Prostate gland (tissue), 2 donors: ENCODE results near the gene RAD51. TPM values are rescaled to one million over a fixed set of nuclear protein-coding genes. Genes with fewer than 3 reads are reported as not detected.

Experiments used
- DNase-seq: peaks from one replicate; pipeline ENCODE4 v3.0.0-alpha.2; 2019; ENCODE audit warnings: low spot score
- H3K27ac ChIP-seq, 2 donors: fragments of 200-600 bp; sonication (generic); 2 replicates each; pipeline ENCODE4 v1.5.1; 2017 to 2019
- H3K27me3 ChIP-seq: fragments of 200-600 bp; sonication (generic); replicated peaks from 2 replicates; pipeline ENCODE4 v1.5.1; 2019; ENCODE audit not compliant: insufficient read depth
- H3K36me3 ChIP-seq, 2 donors: fragments of 200-600 bp; sonication (generic); 1 replicate in 1 of 2; 2 replicates in 1 of 2; pipeline versions ENCODE4 v1.5.1 to v1.8.1; 2017 to 2019
- H3K4me1 ChIP-seq: fragments of 200-600 bp; sonication (generic); replicated peaks from 2 replicates; pipeline ENCODE4 v1.5.1; 2019
- H3K4me3 ChIP-seq, 2 donors: fragments of 200-600 bp; sonication (generic); 2 replicates each; pipeline ENCODE4 v1.5.1; 2017 to 2019
- H3K9me3 ChIP-seq: fragments of 200-600 bp; sonication (generic); 2 replicates; pipeline ENCODE4 v1.5.1; 2017
- POLR2A ChIP-seq: fragments of 450-650 bp; IDR thresholded peaks from one replicate; pipeline ENCODE4 v1.6.1; 2016; ENCODE audit warnings: antibody characterized with exemption, mild to moderate bottlenecking
- POLR2AphosphoS5 ChIP-seq: sonication (generic); formaldehyde crosslinking; IDR thresholded peaks from one replicate; pipeline ENCODE4 v1.6.1; 2017; ENCODE audit warnings: antibody characterized with exemption
- WGBS: methylation state at CpG from one replicate; pipeline ENCODE4 v1.1.5; 2018; 5-methylcytosine and 5-hydroxymethylcytosine counted together
- intact Hi-C: fragments of 100-400 bp; cut with DNase I; formaldehyde crosslinking; loops from one replicate; pipeline ENCODE4 v1.14.2; 2022
- total RNA-seq, 2 donors: library from RNA; depleted of rRNA; stranded (reverse); fragments of >200 nt; gene quantifications; one replicate each; pipeline ENCODE4 v1.1.0, GENCODE V29; 2016
- TF ChIP-seq, protein P1 (sequence below), 4 experiments: fragments of 200-600 bp in 2 of 4; fragments of 450-650 bp in 2 of 4; sonication (generic) in 2 of 4; IDR thresholded peaks; 1 replicate in 3 of 4; 2 replicates in 1 of 4; pipeline ENCODE4 v1.5.1; 2016 to 2019; ENCODE audit warnings: antibody characterized with exemption in 4 of 4, mild to moderate bottlenecking in 2 of 4, moderate library complexity in 2 of 4

The RAD51 gene
- total RNA-seq, 2 donors from 2014 or later = 0.82 to 5.1 TPM

- Histone ChIP-seq H3K9me3 (no peaks in the 10 kb centered on the region), H3K27ac (peak overlapping the region; percentile 81 to 83), H3K36me3 (no peaks in the 10 kb centered on the region), H3K4me1 (peaks cover 17% of the 10 kb centered on the region), H3K27me3 (no peaks in the 10 kb centered on the region), H3K4me3 (peak overlapping the region; percentile 35 to 45)
- intact Hi-C loops = loop anchor here (5.0 kb wide), 1 partner anchor 38 kb away; no protein-coding TSS in a partner anchor
- TF ChIP-seq, protein P1, sequence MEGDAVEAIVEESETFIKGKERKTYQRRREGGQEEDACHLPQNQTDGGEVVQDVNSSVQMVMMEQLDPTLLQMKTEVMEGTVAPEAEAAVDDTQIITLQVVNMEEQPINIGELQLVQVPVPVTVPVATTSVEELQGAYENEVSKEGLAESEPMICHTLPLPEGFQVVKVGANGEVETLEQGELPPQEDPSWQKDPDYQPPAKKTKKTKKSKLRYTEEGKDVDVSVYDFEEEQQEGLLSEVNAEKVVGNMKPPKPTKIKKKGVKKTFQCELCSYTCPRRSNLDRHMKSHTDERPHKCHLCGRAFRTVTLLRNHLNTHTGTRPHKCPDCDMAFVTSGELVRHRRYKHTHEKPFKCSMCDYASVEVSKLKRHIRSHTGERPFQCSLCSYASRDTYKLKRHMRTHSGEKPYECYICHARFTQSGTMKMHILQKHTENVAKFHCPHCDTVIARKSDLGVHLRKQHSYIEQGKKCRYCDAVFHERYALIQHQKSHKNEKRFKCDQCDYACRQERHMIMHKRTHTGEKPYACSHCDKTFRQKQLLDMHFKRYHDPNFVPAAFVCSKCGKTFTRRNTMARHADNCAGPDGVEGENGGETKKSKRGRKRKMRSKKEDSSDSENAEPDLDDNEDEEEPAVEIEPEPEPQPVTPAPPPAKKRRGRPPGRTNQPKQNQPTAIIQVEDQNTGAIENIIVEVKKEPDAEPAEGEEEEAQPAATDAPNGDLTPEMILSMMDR (IDR thresholded peaks at IDR 0.05) = no peak
- no peak for TF ChIP-seq POLR2A
- TF ChIP-seq POLR2AphosphoS5 = no peak
- no peak for DNase-seq
- 19% methylated on average over 8 of the region's 8 CpGs for WGBS
Measured at GRCh38 chr15:40764629-40765103, 69.7 kb downstream of the RAD51 start.

DNA sequence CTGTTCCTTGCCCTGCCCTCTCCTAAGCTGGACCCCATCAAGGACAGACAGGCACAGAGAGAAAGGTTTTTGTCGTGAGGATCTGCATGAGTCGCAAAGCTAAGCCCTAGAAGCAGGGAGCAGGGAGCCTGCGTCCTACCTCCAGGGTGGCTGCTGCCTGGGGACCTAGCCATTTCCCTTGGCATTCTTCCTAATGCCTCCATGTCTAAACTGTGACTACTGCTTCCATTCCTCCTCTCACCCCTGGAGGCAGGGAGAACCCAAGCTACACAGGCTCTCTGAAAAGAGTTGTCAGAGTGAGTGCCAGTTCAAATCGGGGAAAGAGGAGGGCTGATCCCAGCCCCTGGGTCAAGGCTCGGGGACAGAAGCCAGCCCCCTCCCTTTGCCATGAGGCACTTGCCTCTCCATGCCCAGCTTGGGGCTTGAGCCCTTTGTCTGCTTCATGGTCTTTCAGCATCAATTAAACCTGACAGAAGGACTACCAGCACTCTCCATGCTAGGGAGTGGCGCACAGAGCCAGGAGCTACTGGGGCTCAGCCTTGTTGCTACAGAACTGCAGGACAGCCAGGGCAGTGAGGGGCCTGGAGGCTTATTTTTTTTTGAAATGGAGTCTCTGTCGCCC, 71.3 kb downstream of the RAD51 start:
- H3K27ac ChIP-seq = no peak overlapping the region
- 62% methylated on average over 7 of the region's 7 CpGs for WGBS

DNA sequence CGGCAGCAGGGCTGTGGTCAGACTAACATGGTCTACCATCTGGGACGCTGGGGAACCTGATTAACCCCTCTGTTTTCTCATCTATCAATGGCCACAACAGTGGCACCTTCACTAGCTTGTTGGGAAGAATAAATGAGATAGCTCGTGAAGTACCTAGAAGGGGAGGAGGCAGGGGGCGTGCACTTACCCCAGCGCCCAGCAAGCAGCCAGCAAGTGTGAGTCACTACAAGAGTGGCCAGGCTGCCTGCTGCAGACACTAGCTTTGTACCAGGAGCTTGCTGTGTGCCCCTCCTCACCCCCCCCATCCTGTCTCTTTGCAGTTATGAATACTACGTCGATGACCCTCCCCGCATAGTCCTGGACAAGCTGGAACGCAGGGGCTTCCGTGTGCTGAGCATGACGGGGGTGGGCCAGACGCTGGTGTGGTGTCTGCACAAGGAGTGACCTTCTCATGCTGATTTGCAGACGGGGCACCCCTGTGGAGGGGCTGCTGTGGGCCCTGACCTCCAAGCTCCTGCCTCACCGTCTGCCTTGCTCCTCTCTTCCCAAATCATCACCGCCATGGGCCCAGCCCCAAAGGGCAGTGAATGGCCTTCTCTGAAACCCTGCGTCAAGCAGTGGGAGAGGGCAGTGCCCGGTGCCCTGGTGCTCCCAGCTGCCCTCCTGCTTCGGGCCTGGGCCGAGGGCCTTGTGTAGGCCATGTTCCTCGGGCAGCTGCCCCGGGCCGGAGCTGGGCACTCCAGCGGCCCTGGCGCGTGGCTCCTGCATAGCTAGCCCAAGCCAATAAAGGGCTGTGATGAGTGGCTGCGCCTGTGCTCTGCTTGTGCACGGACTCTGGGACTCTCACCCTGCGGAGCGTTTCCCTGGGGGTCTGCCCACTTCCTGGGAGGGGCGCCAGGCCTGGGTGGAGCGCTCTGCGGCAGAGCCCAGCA, 72.2 kb downstream of the RAD51 start:
- H3K9me3 ChIP-seq = no peaks in the 10 kb centered on the region
- peaks cover 29% of the 10 kb centered on the region for H3K4me1 ChIP-seq
- H3K27me3 ChIP-seq = no peaks in the 10 kb centered on the region
- intact Hi-C loops = loop anchor here (5.0 kb wide), 1 partner anchor 35 kb away; no protein-coding TSS in a partner anchor
- H3K4me3 ChIP-seq = no peak overlapping the region
- TF ChIP-seq, protein P1 (IDR thresholded peaks at IDR 0.05) = no peak
- TF ChIP-seq POLR2AphosphoS5 = no peak
- no peak for TF ChIP-seq POLR2A
- H3K36me3 ChIP-seq = no peaks in the 10 kb centered on the region
- WGBS = 92% methylated on average over 32 of the region's 32 CpGs
- H3K27ac ChIP-seq = no peak overlapping the region
- DNase-seq = no peak

More for the DNA sequence above, 71.3 kb downstream of the RAD51 start:
- Histone ChIP-seq H3K9me3 (no peaks in the 10 kb centered on the region), H3K27me3 (no peaks in the 10 kb centered on the region), H3K36me3 (no peaks in the 10 kb centered on the region), H3K4me3 (no peak overlapping the region), H3K4me1 (peaks cover 29% of the 10 kb centered on the region)
- DNase-seq = no peak
- no peak for TF ChIP-seq POLR2A
- TF ChIP-seq, protein P1 (IDR thresholded peaks at IDR 0.05) = no peak
- TF ChIP-seq POLR2AphosphoS5 = no peak
- intact Hi-C loops = loop anchor here (5.0 kb wide), 1 partner anchor 36 kb away; no protein-coding TSS in a partner anchor

DNA sequence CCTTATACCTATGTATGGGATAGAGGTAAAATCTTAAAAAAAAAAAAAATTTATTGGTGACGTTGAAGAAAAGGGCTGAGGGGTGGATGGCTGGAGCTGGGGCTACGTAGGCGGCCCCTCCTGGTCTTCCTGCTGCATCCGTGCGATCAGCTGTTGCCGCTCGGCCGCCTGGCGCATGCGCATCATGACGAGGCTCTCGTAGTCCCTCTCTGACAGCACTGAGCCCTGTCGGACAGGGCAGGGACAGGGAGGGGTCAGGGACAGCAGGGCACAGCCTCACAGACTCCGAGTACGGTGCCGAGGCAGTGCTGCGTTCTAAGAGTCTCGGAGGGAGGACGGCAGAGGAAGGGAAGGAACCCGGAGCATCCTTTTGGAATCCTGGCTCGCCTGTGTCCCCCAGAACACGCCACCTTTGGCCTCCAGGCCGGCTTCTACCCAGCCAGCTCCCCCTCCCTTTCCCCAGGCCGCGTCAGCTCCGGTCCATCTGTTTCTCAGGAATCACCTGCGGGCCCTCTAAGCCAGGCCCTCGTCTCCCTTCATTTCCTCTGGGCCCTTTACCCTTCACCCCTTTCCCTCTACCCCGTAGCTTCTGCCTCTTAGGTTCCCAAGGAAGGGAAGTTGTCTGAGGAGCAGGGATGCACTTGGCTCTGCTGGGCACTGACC, 73.0 kb downstream of the RAD51 start:
- 90% methylated on average over 29 of the region's 29 CpGs for WGBS
- Histone ChIP-seq H3K27me3 (no peaks in the 10 kb centered on the region), H3K9me3 (no peaks in the 10 kb centered on the region), H3K4me1 (peaks cover 29% of the 10 kb centered on the region), H3K36me3 (no peaks in the 10 kb centered on the region), H3K4me3 (no peak overlapping the region), H3K27ac (peak overlapping the region in 1 of 2 donors; percentile 76)
- intact Hi-C loops = loop anchor here (5.0 kb wide), 1 partner anchor 34 kb away; no protein-coding TSS in a partner anchor
- TF ChIP-seq, protein P1 (IDR thresholded peaks at IDR 0.05) = no peak
- TF ChIP-seq POLR2AphosphoS5 (no peak), POLR2A (no peak)
- DNase-seq = no peak
